Lower leg skin (tissue), 3 donors: ENCODE measurements around the gene ADGRG7.

ENCODE experiments used
- POLR2A ChIP-seq, 2 donors: fragments of 450-650 bp; IDR thresholded peaks; one replicate each; pipeline ENCODE4 v1.6.1; 2016 to 2017; ENCODE audit warnings: antibody characterized with exemption in 2 of 2, mild to moderate bottlenecking in 1 of 2, moderate library complexity in 1 of 2
- TF ChIP-seq, protein P1 (sequence below), 3 donors: fragments of 450-650 bp; IDR thresholded peaks; one replicate each; pipeline ENCODE4 v1.5.1; 2016; ENCODE audit warnings: antibody characterized with exemption in 3 of 3, mild to moderate bottlenecking in 3 of 3, moderate library complexity in 2 of 3

DNA sequence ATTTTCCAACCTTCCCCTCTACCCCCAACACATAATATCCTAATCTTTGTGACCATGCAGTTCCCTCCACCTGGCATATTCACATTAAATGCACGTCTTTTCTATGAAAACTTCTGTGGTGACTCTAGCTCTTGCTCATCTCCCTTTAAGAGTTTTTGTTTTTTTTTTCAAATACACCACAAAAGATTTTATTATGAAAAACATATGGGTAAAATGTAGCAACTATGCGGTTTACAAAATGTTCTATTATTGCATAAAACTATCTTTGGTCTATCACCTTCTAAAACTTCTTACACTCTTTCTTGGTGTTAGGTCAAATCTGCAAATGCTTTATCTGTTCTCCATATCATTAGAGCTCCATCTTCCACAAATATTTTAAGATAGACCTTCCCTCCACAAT lies 38.6 kb upstream of the ADGRG7 start:
- no peak for TF ChIP-seq POLR2A (IDR thresholded peaks at IDR 0.05)
- TF ChIP-seq, protein P1, sequence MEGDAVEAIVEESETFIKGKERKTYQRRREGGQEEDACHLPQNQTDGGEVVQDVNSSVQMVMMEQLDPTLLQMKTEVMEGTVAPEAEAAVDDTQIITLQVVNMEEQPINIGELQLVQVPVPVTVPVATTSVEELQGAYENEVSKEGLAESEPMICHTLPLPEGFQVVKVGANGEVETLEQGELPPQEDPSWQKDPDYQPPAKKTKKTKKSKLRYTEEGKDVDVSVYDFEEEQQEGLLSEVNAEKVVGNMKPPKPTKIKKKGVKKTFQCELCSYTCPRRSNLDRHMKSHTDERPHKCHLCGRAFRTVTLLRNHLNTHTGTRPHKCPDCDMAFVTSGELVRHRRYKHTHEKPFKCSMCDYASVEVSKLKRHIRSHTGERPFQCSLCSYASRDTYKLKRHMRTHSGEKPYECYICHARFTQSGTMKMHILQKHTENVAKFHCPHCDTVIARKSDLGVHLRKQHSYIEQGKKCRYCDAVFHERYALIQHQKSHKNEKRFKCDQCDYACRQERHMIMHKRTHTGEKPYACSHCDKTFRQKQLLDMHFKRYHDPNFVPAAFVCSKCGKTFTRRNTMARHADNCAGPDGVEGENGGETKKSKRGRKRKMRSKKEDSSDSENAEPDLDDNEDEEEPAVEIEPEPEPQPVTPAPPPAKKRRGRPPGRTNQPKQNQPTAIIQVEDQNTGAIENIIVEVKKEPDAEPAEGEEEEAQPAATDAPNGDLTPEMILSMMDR (IDR thresholded peaks at IDR 0.05), result no peak
